HG02970 (cell line): ENCODE data around the gene GALNT16.
"Not testable (repeated sequence)": the region's sequence is repeated elsewhere in the genome, so short reads cannot be mapped to it uniquely, and the experiment has no call there.

Experiments used
- ATAC-seq: cut with Tn5 transposase; IDR thresholded peaks from one replicate; pipeline ENCODE4 v1.9.1; 2021; ENCODE audit warnings: mild to moderate bottlenecking, moderate library complexity, moderate number of reproducible peaks; ENCODE audit not compliant: unreplicated experiment, low FRiP score

The GALNT16 gene

DNA sequence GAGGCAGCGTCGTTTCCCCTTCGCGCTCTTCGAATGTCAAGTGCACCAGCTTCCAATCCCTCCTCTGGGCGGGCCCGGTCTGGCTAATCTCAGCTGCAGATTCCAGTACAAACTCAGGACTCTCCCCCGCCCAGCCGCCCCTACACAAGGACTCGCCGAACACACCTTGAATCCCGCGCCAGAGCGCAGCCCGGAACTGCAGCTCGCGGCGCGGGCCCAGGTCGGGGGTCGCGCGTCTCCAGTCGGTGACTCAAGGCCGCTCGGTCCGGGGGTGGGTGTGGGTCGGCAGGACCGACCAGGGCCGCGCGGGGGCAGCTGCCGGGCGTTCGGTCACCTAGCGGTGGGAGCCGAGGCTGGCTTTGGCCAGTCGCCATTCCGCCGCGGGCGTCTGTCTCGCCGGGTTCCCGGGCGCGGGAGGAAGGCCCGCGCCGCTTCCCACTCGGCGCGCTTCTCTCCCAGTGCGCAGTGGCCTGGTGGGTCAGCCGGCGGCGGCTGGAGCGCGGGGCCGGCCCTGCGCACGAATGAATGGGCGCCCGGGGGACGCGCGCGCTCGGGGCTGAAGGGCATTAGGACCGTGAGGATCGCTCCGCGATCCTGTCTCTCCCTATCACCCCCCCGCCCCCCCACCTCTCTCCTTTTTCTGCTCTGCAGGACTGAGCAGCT, at the start of gene GALNT16:
Gene GALNT16, plus strand, starts transcription at position 632 of the 663 bp plus-strand sequence. CDS start 133 bp downstream, outside the sequence.
- ATAC-seq, result no peak

DNA sequence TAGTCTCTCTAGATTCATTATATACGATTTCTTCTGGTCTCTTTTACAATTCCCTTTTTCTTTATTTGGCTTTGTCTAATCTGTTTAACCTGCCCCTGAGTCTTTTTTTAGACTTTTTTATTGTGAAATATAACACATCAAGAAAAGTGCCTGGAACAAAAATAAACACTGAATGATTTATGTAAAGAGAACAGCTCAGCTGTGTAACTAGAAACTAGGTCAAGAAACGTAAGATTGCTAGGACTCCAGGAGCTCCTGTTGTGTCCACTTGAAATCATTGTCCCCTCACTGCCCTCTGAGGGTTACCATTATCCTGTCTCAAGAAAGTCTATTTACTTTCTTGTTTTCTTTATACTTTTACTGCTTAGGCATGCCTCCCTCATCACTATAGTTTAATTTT, 45.6 kb upstream of the GALNT16 start:
- no peak for ATAC-seq

DNA sequence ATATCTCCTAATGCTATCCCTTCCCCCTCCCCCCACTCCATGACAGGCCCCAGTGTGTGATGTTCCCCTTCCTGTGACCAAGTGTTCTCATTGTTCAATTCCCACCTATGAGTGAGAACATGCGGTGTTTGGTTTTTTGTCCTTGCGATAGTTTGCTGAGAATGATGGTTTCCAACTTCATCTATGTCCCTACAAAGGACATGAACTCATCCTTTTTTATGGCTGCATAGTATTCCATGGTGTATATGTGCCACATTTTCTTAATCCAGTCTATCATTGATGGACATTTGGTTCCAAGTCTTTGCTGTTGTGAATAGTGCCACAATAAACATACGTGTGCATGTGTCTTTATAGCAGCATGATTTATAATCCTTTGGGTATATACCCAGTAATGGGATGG, 42.3 kb upstream of the GALNT16 start:
- not testable (repeated sequence) for ATAC-seq

DNA sequence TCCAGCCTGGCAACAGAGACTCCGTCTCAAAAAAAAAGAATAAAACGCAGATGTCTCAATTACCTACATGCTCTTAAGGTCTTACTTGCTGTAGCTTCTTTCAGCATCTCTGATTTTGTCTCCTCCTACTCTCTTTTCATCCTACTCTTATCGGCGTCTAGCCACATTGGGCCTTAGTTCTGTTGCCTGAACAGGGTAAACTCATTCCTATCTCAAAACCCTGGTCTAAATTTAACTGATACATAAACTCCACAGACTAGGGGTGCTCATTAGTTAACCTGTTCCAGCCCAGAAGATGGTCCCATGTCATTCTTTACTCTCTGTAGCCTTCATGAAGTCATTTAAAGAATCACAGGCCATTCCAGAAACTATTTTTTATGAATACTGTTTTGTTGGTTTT, 35.0 kb upstream of the GALNT16 start:
- no peak for ATAC-seq

DNA sequence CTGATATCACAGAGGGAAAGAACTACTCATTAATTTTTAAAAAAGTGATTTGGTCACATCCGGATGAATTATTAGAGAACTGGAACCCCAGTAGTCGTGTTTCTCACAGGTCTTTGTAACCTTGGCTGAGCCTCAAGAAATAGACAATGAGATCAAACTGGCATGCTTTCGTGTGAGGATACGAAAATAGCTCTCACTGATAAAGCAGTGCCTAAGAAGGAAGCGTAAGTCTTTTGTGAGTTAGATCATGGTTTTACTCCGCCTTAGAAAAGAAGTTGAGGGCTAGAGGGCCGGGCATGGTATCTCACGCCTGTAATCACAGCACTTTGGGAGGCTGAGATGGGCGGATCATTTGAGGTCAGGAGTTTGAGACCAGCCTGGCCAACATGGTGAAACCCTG, 33.8 kb upstream of the GALNT16 start:
- ATAC-seq, result no peak

DNA sequence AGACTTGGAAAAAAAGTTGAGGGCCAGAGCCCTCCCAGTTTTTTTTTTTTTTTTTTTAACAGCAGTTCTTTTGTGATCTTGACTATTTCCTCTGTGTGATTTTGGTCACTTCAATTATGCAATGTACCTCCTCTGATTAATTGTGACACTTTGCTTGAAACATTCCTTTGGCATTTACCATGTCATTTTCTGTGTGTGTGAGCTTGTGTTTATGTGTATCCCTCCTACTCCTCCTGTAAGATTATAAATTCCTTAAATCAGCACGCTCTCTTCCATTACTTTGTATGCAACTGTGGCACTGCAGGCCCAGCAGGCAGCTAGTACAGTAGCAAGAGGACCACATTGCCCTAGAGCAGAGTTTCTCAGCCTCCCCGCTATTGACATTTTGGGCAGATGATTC, 33.2 kb upstream of the GALNT16 start:
- no peak for ATAC-seq

DNA sequence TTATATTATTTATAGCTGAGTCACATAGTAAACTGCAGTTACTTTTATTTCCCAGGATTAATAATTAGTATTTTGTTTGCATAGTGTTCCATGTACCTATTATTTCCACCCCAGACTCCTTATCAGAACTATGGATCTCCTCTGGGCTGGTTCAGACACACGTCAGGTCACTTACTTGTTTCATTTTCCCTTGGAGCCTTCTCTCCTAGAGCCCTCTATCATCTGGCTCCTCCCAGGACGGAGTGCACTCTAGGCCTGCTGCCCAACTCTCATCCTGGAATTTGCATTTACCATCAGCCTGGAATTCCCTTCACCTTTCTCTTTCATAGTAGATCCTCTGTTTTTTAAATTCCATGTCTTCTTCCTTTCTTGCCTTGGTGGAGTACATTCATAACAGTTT, 28.5 kb upstream of the GALNT16 start:
- no peak for ATAC-seq

DNA sequence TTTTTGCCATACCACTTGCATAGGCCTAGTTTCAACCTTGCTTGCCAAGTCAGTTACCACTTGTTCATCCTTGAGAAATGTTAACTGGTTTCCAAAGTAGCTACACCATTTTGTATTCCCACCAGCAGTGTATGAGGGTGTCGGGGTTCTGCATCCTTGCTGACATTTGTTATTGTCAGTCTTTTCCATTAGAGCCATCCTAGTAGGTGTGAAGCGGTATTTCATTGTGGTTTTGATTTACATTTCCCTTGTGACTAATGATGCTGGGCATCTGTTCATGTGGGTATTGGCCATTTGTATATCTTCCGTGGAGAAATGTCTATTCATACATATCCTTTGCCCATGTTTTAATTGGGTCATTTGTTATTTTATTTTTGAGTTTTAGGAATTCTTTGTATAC, 27.6 kb upstream of the GALNT16 start:
- ATAC-seq, result no peak

DNA sequence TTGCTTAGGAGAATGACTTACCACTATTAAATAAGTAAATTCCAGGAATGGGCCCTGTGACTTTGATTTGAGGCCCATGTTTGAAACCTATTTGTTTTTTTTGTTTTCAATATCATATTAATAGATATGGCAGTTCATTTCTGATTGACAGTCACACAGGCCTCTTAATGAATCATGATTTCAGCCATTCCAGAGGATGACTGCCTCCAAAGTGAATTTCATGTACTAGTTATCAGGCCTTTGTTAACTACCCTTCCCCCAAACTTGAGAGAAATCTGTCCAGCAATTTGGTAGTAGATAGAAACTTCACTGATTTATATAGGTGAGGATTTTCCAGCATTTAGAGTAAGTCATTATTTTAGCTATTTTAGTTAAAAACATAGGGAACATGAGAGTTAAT, 25.9 kb upstream of the GALNT16 start:
- no peak for ATAC-seq

DNA sequence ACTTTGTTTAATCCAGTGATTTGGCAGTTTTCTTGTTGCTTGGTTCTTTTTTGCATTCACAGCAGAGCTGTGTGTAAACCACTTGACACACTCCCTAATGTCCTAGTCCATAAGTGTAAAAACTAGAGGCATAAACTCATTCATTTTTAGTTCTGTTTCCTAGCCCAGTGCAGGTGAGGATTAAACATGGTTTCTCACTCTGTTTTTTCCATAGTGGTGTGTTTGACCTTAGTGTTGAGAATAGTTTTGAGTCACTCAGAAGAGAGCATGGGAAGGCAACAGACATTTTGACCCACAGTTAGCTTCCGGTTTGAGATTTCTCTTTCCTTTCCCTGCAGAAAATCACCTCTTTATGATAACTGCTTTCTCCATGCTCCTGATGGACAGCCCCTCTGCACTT, 24.2 kb upstream of the GALNT16 start:
- no peak for ATAC-seq

DNA sequence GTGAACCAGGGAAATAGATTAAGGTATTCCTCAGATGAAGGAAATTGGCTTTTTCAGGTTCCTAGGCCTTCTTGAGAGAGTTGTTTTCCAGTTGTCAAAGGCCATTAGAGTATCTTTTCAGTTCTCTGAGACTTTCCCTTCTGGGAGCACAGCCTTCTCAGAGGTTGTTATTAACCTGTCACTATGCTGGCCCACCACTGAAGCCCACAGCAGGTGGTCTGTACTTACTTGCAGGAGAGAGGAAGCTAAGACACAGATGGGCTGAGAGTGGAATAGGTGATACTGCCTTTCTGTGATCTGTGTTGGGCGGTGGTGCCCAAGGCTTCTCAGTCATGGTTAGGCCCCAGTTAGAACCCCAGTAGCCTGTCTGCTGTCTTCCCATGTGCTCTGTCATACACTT, 22.8 kb upstream of the GALNT16 start:
- ATAC-seq, result no peak

DNA sequence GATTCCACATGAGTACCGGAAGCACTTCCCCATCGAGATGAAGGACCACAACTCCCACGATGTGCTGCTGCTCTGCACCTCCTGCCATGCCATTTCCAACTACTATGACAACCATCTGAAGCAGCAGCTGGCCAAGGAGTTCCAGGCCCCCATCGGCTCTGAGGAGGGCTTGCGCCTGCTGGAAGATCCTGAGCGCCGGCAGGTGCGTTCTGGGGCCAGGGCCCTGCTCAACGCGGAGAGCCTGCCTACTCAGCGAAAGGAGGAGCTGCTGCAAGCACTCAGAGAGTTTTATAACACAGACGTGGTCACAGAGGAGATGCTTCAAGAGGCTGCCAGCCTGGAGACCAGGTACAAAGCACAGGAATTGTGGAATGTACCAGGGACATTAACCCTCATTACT, 22.4 kb upstream of the GALNT16 start:
- no peak for ATAC-seq

DNA sequence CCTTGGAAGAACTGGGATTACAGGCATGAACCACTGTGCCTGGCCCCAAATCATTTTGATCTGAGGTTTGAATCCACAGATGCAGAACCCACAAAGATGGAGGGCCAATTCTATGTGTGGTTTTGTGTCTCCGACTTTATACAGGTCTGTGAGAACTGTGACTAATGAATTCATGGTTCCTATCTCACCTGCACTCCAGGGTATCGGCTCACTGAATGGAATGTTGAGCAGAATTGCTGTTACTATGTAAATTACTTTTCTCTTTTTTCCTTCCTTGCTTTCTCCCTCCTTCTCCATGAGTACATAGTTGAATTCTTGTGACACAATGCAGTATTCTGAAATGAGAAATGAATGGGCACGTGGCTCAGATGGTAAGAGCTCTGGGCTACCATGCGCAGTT, 21.1 kb upstream of the GALNT16 start:
- ATAC-seq, result no peak

DNA sequence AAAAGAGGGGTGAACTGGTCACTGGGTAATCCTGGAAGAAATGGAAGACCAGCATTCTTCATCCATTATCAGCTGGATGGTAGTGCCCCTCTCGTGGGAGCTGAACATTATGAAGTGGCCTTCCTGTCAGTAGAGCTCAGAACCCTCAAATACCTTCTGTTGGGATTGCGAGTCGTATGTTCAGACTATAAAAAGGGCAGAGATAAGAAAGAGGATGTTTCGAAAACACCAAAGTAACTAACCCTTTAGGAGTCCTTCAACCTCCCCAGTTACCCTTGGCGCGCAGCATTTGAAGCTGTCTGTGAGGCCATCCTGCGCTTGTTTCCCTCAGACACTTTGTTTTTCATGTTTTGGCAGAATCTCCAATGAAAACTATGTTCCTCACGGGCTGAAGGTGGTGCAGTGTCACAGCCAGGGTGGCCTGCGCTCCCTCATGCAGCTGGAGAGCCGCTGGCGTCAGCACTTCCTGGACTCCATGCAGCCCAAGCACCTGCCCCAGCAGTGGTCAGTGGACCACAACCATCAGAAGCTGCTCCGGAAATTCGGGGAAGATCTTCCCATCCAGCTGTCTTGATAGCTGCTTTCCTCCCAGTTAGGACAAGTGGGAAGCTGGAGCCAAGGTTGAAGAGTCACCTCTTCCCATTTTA, 19.3 kb upstream of the GALNT16 start:
- ATAC-seq, result no peak

DNA sequence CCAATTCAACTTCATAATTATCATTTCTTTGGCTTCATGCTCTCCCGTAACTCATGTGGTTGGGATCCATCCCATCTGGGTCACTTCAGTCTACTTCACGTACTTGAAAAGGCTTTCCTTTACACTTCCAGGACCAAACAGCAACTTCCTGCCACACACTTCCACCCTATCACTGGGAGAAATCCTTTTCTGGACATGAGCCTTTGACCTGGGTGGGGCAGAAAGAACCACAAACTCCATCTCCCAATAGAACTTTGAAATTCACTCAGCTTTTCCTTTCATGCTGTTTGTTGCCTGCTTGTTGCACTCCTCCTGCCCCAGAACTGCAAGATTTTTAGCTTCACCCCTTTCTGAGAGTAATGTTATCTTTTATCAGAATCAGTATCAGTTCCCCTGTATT, 18.4 kb upstream of the GALNT16 start:
- ATAC-seq, result no peak

DNA sequence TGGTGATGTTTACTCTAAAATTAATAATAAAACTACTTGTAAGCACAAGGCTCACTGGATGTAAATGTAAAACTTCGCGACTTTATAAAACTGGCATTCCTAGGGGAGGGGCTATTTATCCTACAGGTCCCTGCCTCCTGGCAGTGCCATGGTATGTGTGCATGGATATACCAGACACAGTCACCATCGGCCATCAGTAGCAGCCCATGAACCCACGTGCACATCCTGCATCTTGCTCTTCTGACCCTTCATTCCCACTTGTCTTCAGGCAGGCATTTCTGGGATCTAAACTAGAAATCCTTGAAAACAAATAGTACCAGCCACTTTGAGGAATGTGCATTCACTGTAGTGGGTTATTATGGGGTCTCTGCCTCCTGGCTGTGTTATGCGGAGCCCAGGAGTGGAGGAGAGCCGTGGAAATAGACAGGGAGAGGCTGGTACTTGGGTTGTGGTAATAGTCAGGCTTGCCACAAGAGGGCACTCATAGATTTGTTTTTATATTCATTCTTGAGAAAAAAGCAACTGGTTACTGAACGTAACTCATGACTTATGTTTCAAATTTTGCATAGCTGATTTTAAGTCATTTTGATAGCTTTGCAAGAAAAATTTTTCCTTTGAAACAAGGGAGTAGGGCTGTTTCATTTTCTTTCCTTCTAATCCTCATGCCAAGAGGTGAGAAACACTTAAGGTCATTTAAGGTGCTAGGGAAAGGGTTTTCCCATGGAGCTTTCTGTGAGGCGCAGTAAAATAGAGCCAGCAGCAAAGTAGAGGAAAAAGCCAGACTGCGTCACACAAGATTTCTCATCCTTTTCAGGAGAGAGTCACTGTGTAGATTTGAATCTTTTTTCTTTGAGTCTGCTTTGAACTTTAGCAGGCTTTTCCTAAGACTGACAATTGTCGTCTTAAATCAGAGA, 17.4 kb upstream of the GALNT16 start:
- no peak for ATAC-seq

DNA sequence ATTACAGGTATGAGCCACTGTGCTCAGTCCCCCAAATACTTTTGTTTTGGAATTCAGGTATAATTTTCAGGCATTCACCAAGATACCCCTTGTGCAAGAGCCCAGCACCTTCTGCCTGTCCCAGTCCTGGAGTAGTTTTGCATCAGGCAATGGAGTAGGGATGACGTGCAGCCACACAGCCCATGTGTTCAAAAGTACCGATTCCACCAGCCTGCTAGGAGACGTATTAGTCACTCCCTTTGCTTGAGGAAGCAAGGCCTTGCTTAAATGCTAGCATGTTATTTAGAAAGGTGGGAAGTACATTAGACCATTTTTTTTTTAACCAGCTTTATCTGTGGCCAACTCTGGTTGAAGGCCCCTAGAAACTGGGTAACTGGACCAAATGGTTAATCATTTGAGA, 15.0 kb upstream of the GALNT16 start:
- ATAC-seq, result no peak

DNA sequence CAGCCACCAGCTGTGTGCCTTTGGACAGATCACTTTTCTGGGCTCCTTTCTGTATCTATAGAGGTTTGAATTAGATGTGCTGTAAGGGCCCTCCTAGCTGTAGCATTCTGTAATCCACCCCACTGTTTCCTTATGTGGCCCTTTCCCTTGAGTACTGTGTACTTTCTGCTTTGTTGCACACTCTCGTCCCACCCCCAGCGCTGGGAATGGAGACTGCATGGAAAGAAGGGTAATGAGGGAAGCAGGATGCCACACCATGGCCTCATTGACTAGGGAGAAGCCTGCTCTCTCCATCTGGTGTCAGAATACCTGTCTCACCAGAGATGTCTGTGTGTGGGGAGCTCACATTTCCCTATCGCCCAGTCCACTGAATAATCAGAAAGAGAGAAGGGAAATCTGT, 13.6 kb upstream of the GALNT16 start:
- no peak for ATAC-seq

DNA sequence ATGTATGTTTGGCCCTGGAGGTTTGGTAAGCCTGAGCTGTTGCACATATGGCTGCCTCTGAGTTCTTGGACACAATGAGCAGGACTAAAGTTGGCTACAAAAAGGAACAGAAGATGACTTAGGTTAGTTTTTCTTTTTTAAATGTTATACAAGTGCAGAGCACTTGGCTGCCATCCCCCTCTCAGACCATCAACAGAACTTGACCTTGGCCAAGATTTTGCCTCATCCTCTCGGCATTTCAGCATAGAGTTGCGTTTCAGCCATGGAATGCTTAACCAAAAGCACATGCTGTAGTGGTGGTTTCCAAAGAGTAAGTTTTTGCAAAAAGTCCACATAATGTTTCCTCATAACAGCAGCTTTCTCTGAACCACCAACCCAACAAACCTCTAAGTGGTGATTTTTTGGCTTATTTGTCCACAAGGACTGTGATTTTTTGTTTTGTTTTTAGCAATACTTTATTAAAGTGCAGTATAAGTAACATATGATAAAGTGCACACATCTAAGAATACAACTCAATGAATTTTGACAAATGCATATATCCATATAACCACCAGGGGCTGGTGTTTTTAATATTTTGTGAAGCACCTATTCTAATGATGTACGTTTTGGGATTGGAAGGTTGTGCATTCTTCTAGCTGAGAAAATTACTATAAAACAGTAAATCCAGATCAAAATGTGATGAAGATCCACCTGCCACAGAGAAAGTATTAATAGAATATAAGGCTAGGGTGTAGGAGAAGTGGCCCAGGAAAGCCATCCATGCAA, 12.1 kb upstream of the GALNT16 start:
- ATAC-seq, result no peak

DNA sequence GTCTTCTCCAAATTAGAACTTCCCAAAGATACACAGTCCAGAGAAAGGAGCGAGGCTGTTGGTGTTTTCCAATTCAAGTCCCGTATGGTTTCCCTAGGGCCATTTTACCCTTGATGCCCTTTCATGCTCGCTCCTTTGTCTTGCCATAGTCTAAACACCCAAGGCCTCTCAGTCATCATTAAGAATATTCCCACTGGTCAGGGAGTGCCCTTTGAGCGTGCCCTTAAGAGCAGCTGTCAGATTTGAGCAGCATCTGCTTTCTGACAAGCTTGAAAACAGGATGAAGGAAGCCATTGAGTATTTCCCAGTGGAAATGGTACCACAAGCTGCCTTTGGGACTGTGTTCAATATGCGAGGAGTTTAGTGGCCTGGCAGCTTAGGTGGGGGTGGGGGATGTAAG, 10.4 kb upstream of the GALNT16 start:
- no peak for ATAC-seq

DNA sequence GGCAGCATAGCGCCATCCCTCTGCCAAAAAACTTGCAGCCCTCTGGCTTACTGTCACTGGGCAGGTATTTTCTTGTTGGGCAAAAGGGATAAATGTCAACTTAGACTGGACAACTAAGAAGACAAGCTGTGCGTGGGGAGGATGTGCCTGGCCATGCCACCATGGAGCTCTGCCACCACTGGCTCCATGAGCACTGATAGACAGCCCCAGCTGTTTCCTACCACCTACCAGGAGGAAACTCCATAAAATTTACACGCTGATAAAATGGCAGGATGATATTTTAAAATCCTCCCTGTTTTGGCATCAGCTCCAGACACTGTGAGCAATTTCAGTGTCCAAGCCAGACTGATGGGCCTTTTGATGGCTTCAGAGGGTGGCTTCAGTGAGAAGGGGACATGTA, 7.1 kb upstream of the GALNT16 start:
- ATAC-seq, result no peak
